Neural progenitor cell (in vitro differentiated cells): ENCODE measurements around the gene GBGT1. TPM values are rescaled to one million over a fixed set of nuclear protein-coding genes. Genes with fewer than 3 reads are reported as not detected.

Experiments
- DNase-seq: peaks from one replicate; pipeline ENCODE4 v3.0.0-alpha.2; 2016; ENCODE audit warnings: low spot score
- H2AFZ ChIP-seq: fragments of 200-600 bp; sonication (generic); replicated peaks from 2 replicates; pipeline ENCODE4 v1.6.1; 2016; ENCODE audit warnings: antibody characterized with exemption
- H3F3A ChIP-seq: fragments of 200-600 bp; sonication (generic); 2 replicates; pipeline ENCODE4 v1.6.1; 2016; ENCODE audit warnings: antibody characterized with exemption, low read depth
- H3K27ac ChIP-seq: fragments of 200-600 bp; sonication (generic); 2 replicates; pipeline ENCODE4 v1.5.1; 2016; ENCODE audit warnings: mild to moderate bottlenecking
- H3K27me3 ChIP-seq: fragments of 200-600 bp; sonication (generic); 2 replicates; pipeline ENCODE4 v1.6.1; 2016; ENCODE audit warnings: mild to moderate bottlenecking, moderate library complexity
- H3K36me3 ChIP-seq: fragments of 200-600 bp; sonication (generic); 2 replicates; pipeline ENCODE4 v1.5.1; 2016
- H3K4me1 ChIP-seq: fragments of 200-600 bp; sonication (generic); 2 replicates; pipeline ENCODE4 v1.6.1; 2016; ENCODE audit warnings: mixed run types
- H3K4me2 ChIP-seq: fragments of 200-600 bp; sonication (generic); 2 replicates; pipeline ENCODE4 v1.6.1; 2016
- H3K4me3 ChIP-seq: fragments of 200-600 bp; sonication (generic); 2 replicates; pipeline ENCODE4 v1.5.1; 2016
- H3K79me2 ChIP-seq: fragments of 200-600 bp; sonication (generic); 2 replicates; pipeline ENCODE4 v1.6.1; 2016; ENCODE audit warnings: low read depth
- H3K9ac ChIP-seq: fragments of 200-600 bp; sonication (generic); 2 replicates; pipeline ENCODE4 v1.6.1; 2016
- H3K9me3 ChIP-seq: fragments of 200-600 bp; sonication (generic); 2 replicates; pipeline ENCODE4 v1.5.1; 2016; ENCODE audit warnings: low read depth
- H4K20me1 ChIP-seq: fragments of 200-600 bp; sonication (generic); 2 replicates; pipeline ENCODE4 v1.6.1; 2016; ENCODE audit warnings: low read depth
- H3K27ac Mint-ChIP-seq: 3 replicates; pipeline ENCODE4 v1.8.0; 2021; ENCODE audit warnings: mixed read lengths
- H3K27me3 Mint-ChIP-seq: 2 replicates; pipeline ENCODE4 v1.8.0; 2022; ENCODE audit warnings: low read depth, mild to moderate bottlenecking, inconsistent platforms, moderate library complexity, mixed read lengths; ENCODE audit not compliant: insufficient read depth
- H3K36me3 Mint-ChIP-seq: 3 replicates; pipeline ENCODE4 v1.8.0; 2021; ENCODE audit warnings: mixed read lengths
- H3K4me1 Mint-ChIP-seq: 3 replicates; pipeline ENCODE4 v1.8.0; 2021; ENCODE audit warnings: mixed read lengths
- H3K4me3 Mint-ChIP-seq: 3 replicates; pipeline ENCODE4 v1.8.0; 2021; ENCODE audit warnings: mild to moderate bottlenecking, moderate library complexity, mixed read lengths
- H3K9me3 Mint-ChIP-seq: 3 replicates; pipeline ENCODE4 v1.8.0; 2020; ENCODE audit warnings: mixed read lengths
- EZH2 ChIP-seq: fragments of 200-600 bp; sonication (generic); IDR thresholded peaks from 2 replicates; pipeline ENCODE4 v1.6.1; 2017; ENCODE audit warnings: antibody characterized with exemption, mild to moderate bottlenecking, moderate library complexity
- EZH2phosphoT487 ChIP-seq: fragments of 200-600 bp; sonication (generic); IDR thresholded peaks from 2 replicates; pipeline ENCODE4 v1.6.1; 2017; ENCODE audit warnings: antibody characterized with exemption
- total RNA-seq: library from RNA; depleted of rRNA; stranded (reverse); fragments of >200 nt; gene quantifications from 2 replicates; pipeline ENCODE4 v1.2.3, GENCODE V29; 2015; ENCODE audit warnings: low replicate concordance
- TF ChIP-seq, protein P1 (sequence below): fragments of 200-600 bp; sonication (generic); IDR thresholded peaks from 2 replicates; pipeline ENCODE4 v1.5.1; 2017; ENCODE audit warnings: antibody characterized with exemption, mild to moderate bottlenecking

GBGT1 gene
- total RNA-seq, 1 donor from 2014 or later: 2.0 TPM

DNA sequence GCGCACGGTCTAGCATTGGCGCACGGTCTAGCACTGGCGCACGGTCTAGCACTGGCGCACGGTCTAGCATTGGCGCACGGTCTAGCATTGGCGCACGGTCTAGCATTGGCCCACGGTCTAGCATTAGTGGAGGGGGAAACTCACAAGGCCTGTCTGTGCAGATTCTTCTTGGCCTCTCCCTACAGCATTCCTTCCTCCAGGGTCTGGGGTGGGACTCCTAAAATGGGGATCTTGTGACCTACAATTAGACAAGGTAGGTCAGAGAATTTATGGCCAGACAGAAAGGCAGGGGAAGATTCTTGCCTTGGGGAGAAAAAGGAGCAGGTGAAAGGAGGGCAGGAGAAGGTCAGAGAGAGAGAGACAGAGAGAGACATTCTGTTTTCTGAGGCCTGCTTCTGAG lies 5.4 kb upstream of the GBGT1 start:
- no peaks in the 10 kb centered on the region for H3K36me3 ChIP-seq
- H3K4me1 ChIP-seq: no peaks in the 10 kb centered on the region
- no peak overlapping the region for H3K4me3 Mint-ChIP-seq
- no peaks in the 10 kb centered on the region for H3K36me3 Mint-ChIP-seq
- no peaks in the 10 kb centered on the region for H3F3A ChIP-seq
- no peak overlapping the region for H2AFZ ChIP-seq
- H4K20me1 ChIP-seq: no peaks in the 10 kb centered on the region
- H3K9me3 ChIP-seq: no peaks in the 10 kb centered on the region
- no peaks in the 10 kb centered on the region for H3K79me2 ChIP-seq
- peaks cover 20% of the 10 kb centered on the region for H3K27me3 ChIP-seq
- no peak overlapping the region for H3K27ac ChIP-seq
- no peak overlapping the region for H3K4me2 ChIP-seq
- no peak for DNase-seq
- H3K9ac ChIP-seq: no peak overlapping the region
- peak overlapping the region; percentile 9 for H3K27ac Mint-ChIP-seq
- H3K27me3 Mint-ChIP-seq: no peaks in the 10 kb centered on the region
- no peaks in the 10 kb centered on the region for H3K9me3 Mint-ChIP-seq
- peaks cover 4% of the 10 kb centered on the region for H3K4me1 Mint-ChIP-seq
- no peak overlapping the region for H3K4me3 ChIP-seq
- no peak for TF ChIP-seq EZH2phosphoT487
- TF ChIP-seq EZH2: no peak
- TF ChIP-seq, protein P1, sequence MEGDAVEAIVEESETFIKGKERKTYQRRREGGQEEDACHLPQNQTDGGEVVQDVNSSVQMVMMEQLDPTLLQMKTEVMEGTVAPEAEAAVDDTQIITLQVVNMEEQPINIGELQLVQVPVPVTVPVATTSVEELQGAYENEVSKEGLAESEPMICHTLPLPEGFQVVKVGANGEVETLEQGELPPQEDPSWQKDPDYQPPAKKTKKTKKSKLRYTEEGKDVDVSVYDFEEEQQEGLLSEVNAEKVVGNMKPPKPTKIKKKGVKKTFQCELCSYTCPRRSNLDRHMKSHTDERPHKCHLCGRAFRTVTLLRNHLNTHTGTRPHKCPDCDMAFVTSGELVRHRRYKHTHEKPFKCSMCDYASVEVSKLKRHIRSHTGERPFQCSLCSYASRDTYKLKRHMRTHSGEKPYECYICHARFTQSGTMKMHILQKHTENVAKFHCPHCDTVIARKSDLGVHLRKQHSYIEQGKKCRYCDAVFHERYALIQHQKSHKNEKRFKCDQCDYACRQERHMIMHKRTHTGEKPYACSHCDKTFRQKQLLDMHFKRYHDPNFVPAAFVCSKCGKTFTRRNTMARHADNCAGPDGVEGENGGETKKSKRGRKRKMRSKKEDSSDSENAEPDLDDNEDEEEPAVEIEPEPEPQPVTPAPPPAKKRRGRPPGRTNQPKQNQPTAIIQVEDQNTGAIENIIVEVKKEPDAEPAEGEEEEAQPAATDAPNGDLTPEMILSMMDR: no peak

GRCh38 chr9:133168432-133168831 lies 4.7 kb upstream of the GBGT1 start:
- Histone ChIP-seq H2AFZ (no peak overlapping the region), H4K20me1 (no peaks in the 10 kb centered on the region), H3K27me3 (peaks cover 23% of the 10 kb centered on the region), H3K4me1 (peaks cover under 1% of the 10 kb centered on the region), H3K27ac (no peak overlapping the region), H3K4me3 (no peak overlapping the region), H3K79me2 (no peaks in the 10 kb centered on the region), H3F3A (no peaks in the 10 kb centered on the region), H3K9ac (no peak overlapping the region), H3K36me3 (no peaks in the 10 kb centered on the region), H3K4me2 (no peak overlapping the region), H3K9me3 (no peaks in the 10 kb centered on the region)
- no peak overlapping the region for H3K27ac Mint-ChIP-seq
- H3K36me3 Mint-ChIP-seq: no peaks in the 10 kb centered on the region
- peaks cover 4% of the 10 kb centered on the region for H3K4me1 Mint-ChIP-seq
- TF ChIP-seq EZH2phosphoT487: no peak
- TF ChIP-seq, protein P1: no peak
- TF ChIP-seq EZH2: no peak
- no peak for DNase-seq
- no peak overlapping the region for H3K4me3 Mint-ChIP-seq
- H3K27me3 Mint-ChIP-seq: peaks cover 2% of the 10 kb centered on the region
- no peaks in the 10 kb centered on the region for H3K9me3 Mint-ChIP-seq

DNA sequence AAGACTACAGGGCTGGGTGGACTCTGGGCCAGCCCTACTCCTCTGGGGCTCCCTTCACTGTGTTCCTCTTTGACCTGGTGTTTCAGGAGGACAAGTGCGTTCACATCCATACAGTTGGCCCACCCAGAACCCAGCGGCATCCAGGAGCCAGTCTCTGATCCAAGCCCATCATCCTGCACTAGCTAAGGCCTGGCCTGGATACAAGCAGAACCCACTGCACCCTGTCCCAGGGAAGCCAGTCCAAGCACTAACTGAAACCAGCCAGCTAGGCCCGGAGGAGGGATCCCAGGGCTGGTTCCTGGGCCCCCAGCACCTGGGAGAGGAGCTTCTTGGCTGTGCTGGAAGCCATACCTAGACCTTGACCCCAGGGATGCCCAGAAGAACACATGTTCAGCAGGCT lies 4.1 kb upstream of the GBGT1 start:
- TF ChIP-seq, protein P1: no peak
- TF ChIP-seq EZH2: no peak
- TF ChIP-seq EZH2phosphoT487: no peak
- H3K27me3 ChIP-seq: peaks cover 30% of the 10 kb centered on the region

More for the DNA sequence above, 4.1 kb upstream of the GBGT1 start:
- H3K4me1 Mint-ChIP-seq: peaks cover 4% of the 10 kb centered on the region
- no peak overlapping the region for H3K4me3 Mint-ChIP-seq
- no peak overlapping the region for H3K27ac Mint-ChIP-seq
- no peak overlapping the region for H3K4me3 ChIP-seq
- H3K27ac ChIP-seq: no peak overlapping the region
- no peaks in the 10 kb centered on the region for H4K20me1 ChIP-seq
- H3K36me3 ChIP-seq: no peaks in the 10 kb centered on the region
- DNase-seq: no peak
- peaks cover 6% of the 10 kb centered on the region for H3K4me1 ChIP-seq
- no peak overlapping the region for H3K4me2 ChIP-seq
- H3F3A ChIP-seq: peaks cover 4% of the 10 kb centered on the region
- H3K9ac ChIP-seq: no peak overlapping the region
- H3K36me3 Mint-ChIP-seq: no peaks in the 10 kb centered on the region
- H3K27me3 Mint-ChIP-seq: peaks cover 2% of the 10 kb centered on the region
- H3K9me3 ChIP-seq: no peaks in the 10 kb centered on the region
- no peak overlapping the region for H2AFZ ChIP-seq
- no peaks in the 10 kb centered on the region for H3K9me3 Mint-ChIP-seq
- no peaks in the 10 kb centered on the region for H3K79me2 ChIP-seq
